WTC11 (cell line): Measurements from ENCODE around the gene CACNA2D4. TPM values are rescaled to one million over a fixed set of nuclear protein-coding genes. Genes with fewer than 3 reads are reported as not detected.

ENCODE experiments used
- ATAC-seq: fragments of 200-7000 bp; cut with Tn5 transposase; 2 replicates; pipeline ENCODE4 v1.10.0; 2021; ENCODE audit warnings: mild to moderate bottlenecking, moderate library complexity
- CTCF ChIA-PET: fragments of 300-600 bp; sonication (Branson Sonifier 250); formaldehyde crosslinking; loops from one replicate; lab custom pipeline; 2021; ENCODE audit warnings: antibody characterized with exemption; lab: Charles Lee
- POLR2A ChIA-PET: fragments of 350-600 bp; sonication (Branson Sonifier 250); formaldehyde crosslinking; loops from one replicate; lab custom pipeline; 2021; ENCODE audit warnings: antibody characterized with exemption; lab: Charles Lee
- DNase-seq: peaks from one replicate; pipeline ENCODE4 v3.0.0; 2021; ENCODE audit warnings: low spot score
- H3K27ac Mint-ChIP-seq: 2 replicates; pipeline ENCODE4 v1.8.0; 2021; ENCODE audit warnings: mixed read lengths
- H3K27me3 Mint-ChIP-seq: 2 replicates; pipeline ENCODE4 v1.8.0; 2021; ENCODE audit warnings: low read depth, mild to moderate bottlenecking, moderate library complexity, mixed read lengths
- H3K36me3 Mint-ChIP-seq: 2 replicates; pipeline ENCODE4 v1.8.0; 2021; ENCODE audit warnings: mixed read lengths
- H3K4me1 Mint-ChIP-seq: 2 replicates; pipeline ENCODE4 v1.8.0; 2022; ENCODE audit warnings: mixed read lengths
- H3K4me3 Mint-ChIP-seq: 2 replicates; pipeline ENCODE4 v1.8.0; 2021; ENCODE audit warnings: mild to moderate bottlenecking, moderate library complexity, mixed read lengths
- H3K9me3 Mint-ChIP-seq: 2 replicates; pipeline ENCODE4 v1.8.0; 2021; ENCODE audit warnings: mixed read lengths
- ARID4B ChIP-seq: sonication (generic); formaldehyde crosslinking; IDR thresholded peaks from 2 replicates; pipeline ENCODE4 v1.8.0; 2023; ENCODE audit warnings: missing genetic modification reagents, mild to moderate bottlenecking, borderline replicate concordance
- E2F4 ChIP-seq: sonication (generic); formaldehyde crosslinking; IDR thresholded peaks from 2 replicates; pipeline ENCODE4 v1.8.1; 2022; ENCODE audit warnings: low read depth, mild to moderate bottlenecking, moderate library complexity, missing genetic modification reagents, borderline replicate concordance
- GRHL2 ChIP-seq: fragments of 250-450 bp; sonication (Bioruptor Pico); IDR thresholded peaks from 2 replicates; pipeline ENCODE4 v1.8.0; 2022; ENCODE audit warnings: mild to moderate bottlenecking, moderate library complexity; ENCODE audit not compliant: insufficient replicate concordance, severe bottlenecking
- MYBL2 ChIP-seq: sonication (generic); formaldehyde crosslinking; IDR thresholded peaks from 2 replicates; pipeline ENCODE4 v1.8.1; 2023; ENCODE audit warnings: mild to moderate bottlenecking, moderate library complexity, missing genetic modification reagents
- NR3C1 ChIP-seq: sonication (generic); formaldehyde crosslinking; conservative IDR thresholded peaks from 2 replicates; pipeline ENCODE4 v1.8.1; 2023; ENCODE audit warnings: low read depth, mild to moderate bottlenecking, missing genetic modification reagents
- OVOL2 ChIP-seq: fragments of 250-450 bp; sonication (Bioruptor Pico); IDR thresholded peaks from 2 replicates; pipeline ENCODE4 v1.9.0; 2021; ENCODE audit warnings: mild to moderate bottlenecking, borderline replicate concordance
- SMAD4 ChIP-seq: sonication (generic); formaldehyde crosslinking; IDR thresholded peaks from 2 replicates; pipeline ENCODE4 v1.8.0; 2022; ENCODE audit warnings: mild to moderate bottlenecking, missing genetic modification reagents
- ZNF138 ChIP-seq: sonication (generic); formaldehyde crosslinking; conservative IDR thresholded peaks from 2 replicates; pipeline ENCODE4 v1.8.1; 2022; ENCODE audit warnings: mild to moderate bottlenecking, moderate library complexity, missing genetic modification reagents
- ZNF317 ChIP-seq: sonication (generic); formaldehyde crosslinking; IDR thresholded peaks from 2 replicates; pipeline ENCODE4 v1.8.1; 2023; ENCODE audit warnings: low read depth, mild to moderate bottlenecking, moderate library complexity, missing genetic modification reagents, borderline replicate concordance
- total RNA-seq: library from RNA; stranded (reverse); gene quantifications from 3 replicates; pipeline ENCODE4 v1.2.3, GENCODE V29; 2021
- TF ChIP-seq, protein P1 (sequence below): sonication (generic); formaldehyde crosslinking; IDR thresholded peaks from 2 replicates; pipeline ENCODE4 v1.8.1; 2022; ENCODE audit warnings: missing genetic modification reagents, borderline replicate concordance
- TF ChIP-seq, protein P2 (sequence below): sonication (generic); formaldehyde crosslinking; IDR thresholded peaks from 2 replicates; pipeline ENCODE4 v1.8.0; 2022; ENCODE audit warnings: mild to moderate bottlenecking, missing genetic modification reagents
- TF ChIP-seq, protein P3 (sequence below): fragments of 250-450 bp; sonication (Bioruptor Pico); conservative IDR thresholded peaks from 2 replicates; pipeline ENCODE4 v1.9.0; 2021; ENCODE audit warnings: mild to moderate bottlenecking
- TF ChIP-seq, protein P4 (sequence below): sonication (generic); formaldehyde crosslinking; IDR thresholded peaks from 2 replicates; pipeline ENCODE4 v1.8.1; 2023; ENCODE audit warnings: mild to moderate bottlenecking, missing genetic modification reagents, moderate library complexity

The CACNA2D4 gene
- total RNA-seq, 1 experiment from 2014 or later: 0.04 TPM

- TF ChIP-seq, protein P1, sequence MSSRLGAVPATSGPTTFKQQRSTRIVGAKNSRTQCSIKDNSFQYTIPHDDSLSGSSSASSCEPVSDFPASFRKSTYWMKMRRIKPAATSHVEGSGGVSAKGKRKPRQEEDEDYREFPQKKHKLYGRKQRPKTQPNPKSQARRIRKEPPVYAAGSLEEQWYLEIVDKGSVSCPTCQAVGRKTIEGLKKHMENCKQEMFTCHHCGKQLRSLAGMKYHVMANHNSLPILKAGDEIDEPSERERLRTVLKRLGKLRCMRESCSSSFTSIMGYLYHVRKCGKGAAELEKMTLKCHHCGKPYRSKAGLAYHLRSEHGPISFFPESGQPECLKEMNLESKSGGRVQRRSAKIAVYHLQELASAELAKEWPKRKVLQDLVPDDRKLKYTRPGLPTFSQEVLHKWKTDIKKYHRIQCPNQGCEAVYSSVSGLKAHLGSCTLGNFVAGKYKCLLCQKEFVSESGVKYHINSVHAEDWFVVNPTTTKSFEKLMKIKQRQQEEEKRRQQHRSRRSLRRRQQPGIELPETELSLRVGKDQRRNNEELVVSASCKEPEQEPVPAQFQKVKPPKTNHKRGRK (CRISPR knock-in tag): no peak
These were observed 82.1 kb downstream of the CACNA2D4 start (continued) for GRCh38 chr12:1836241-1836803.

GRCh38 chr12:1835211-1836131 is 83.0 kb downstream of the CACNA2D4 start:
- Mint-ChIP-seq H3K4me3 (no peak overlapping the region), H3K36me3 (no peaks in the 10 kb centered on the region)
- ATAC-seq: no peak
- POLR2A ChIA-PET: no interaction called here
- TF ChIP-seq MYBL2 (CRISPR knock-in tag) (no peak), E2F4 (CRISPR knock-in tag) (no peak), GRHL2 (CRISPR knock-in tag) (no peak), ZNF138 (CRISPR knock-in tag) (no peak), SMAD4 (CRISPR knock-in tag) (no peak), NR3C1 (CRISPR knock-in tag) (no peak), ARID4B (CRISPR knock-in tag) (no peak), OVOL2 (CRISPR knock-in tag) (no peak), ZNF317 (CRISPR knock-in tag) (no peak)
- TF ChIP-seq, protein P2, sequence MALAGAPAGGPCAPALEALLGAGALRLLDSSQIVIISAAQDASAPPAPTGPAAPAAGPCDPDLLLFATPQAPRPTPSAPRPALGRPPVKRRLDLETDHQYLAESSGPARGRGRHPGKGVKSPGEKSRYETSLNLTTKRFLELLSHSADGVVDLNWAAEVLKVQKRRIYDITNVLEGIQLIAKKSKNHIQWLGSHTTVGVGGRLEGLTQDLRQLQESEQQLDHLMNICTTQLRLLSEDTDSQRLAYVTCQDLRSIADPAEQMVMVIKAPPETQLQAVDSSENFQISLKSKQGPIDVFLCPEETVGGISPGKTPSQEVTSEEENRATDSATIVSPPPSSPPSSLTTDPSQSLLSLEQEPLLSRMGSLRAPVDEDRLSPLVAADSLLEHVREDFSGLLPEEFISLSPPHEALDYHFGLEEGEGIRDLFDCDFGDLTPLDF: no peak
- TF ChIP-seq, protein P3, sequence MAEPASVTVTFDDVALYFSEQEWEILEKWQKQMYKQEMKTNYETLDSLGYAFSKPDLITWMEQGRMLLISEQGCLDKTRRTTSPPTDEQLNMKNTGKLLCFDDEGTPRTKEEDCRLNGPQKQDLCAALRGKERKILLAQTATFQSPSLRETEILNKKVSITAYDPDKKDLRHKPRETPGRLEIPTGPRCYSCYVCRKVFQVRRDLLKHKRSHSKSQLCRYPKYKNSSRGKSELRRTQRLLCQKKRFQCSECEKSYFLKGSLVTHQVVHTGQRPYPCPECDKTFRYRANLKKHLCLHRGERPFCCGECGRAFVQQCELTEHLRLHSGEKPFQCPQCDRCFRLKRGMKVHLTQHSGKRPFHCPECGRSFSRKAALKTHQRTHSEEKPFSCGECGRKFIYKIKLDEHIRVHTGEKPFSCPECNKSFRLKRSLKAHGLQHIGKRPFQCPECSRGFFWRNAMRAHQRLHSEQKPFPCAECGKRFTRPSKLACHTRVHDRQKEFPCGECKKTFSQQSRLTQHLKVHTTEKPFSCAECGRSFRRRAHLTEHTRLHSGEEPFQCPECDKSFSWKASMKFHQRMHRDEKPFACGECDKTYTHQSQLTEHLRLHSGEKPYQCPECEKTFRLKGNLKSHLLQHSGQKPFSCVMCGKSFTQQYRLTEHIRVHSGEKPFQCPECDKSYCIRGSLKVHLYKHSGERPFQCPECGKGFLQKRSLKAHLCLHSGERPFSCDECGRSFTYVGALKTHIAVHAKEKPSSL (CRISPR knock-in tag): no peak
- TF ChIP-seq, protein P4, sequence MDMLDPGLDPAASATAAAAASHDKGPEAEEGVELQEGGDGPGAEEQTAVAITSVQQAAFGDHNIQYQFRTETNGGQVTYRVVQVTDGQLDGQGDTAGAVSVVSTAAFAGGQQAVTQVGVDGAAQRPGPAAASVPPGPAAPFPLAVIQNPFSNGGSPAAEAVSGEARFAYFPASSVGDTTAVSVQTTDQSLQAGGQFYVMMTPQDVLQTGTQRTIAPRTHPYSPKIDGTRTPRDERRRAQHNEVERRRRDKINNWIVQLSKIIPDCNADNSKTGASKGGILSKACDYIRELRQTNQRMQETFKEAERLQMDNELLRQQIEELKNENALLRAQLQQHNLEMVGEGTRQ (CRISPR knock-in tag): no peak
- TF ChIP-seq, all 79 proteins: peak for 0
- H3K9me3 Mint-ChIP-seq: no peaks in the 10 kb centered on the region
- H3K27ac Mint-ChIP-seq: no peak overlapping the region
- CTCF ChIA-PET: no interaction called here
- DNase-seq: no peak
- peaks cover 19% of the 10 kb centered on the region for H3K4me1 Mint-ChIP-seq
- peaks cover 7% of the 10 kb centered on the region; the same call in 1 of the 2 replicates for H3K27me3 Mint-ChIP-seq
